ENCODE measurements around the gene WWC2.

Gene WWC2

DNA sequence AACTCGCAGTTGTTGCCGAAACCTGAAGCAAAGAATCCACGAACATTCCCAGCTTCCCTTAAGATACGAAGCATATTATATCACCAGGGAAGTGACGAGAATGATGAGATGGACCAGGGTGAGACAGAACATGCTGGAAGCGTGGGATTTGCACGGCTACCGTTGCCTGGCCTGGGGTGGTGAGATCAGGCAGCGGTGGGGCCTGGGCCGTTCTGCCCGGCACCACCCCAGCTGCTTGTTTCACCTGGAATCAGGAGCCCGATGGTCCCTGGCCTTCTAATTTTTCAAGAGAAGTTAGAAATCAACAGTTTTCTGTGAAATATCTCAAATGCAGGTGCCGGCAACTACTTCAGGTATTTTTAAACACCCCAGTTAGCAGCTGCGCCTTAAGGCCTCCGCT is 215.3 kb downstream of the WWC2 start:
- TF ChIP-seq TAF1 (IDR thresholded peaks at IDR 0.05; ENCODE audit: low read depth) (no peak), FOXM1 (IDR thresholded peaks at IDR 0.05; ENCODE audit: borderline replicate concordance, low read depth) (no peak), YY1 (IDR thresholded peaks at IDR 0.05; ENCODE audit: low read depth) (no peak), EP300 (IDR thresholded peaks at IDR 0.05; ENCODE audit: borderline replicate concordance) (no peak), CREB1 (IDR thresholded peaks at IDR 0.05; ENCODE audit: low read depth) (no peak), RAD21 (IDR thresholded peaks at IDR 0.05; ENCODE audit: low read depth) (no peak), EGR1 (IDR thresholded peaks at IDR 0.05) (no peak)
- TF ChIP-seq, protein P1, sequence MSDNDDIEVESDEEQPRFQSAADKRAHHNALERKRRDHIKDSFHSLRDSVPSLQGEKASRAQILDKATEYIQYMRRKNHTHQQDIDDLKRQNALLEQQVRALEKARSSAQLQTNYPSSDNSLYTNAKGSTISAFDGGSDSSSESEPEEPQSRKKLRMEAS (IDR thresholded peaks at IDR 0.05) = no peak

DNA sequence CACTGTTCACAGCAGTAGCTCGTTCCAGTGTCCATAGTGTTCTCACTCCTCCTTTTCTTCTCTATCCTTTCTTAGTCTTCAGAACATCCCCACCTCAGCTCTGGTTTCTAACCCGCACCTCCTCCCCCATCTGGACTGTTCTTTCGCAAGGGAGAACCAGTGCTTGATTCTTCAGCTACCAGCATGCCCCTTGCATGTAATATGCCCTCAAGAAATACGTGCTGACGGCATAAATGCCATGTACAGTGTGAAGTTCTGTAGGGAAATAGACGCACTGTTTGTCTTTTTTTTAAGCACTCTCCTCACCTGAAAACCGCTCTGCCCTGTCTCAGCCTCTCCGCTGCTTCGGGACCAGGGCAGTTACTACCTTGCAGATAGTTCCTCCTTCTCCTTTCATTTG is 215.7 kb downstream of the WWC2 start:
- TF ChIP-seq YY1 (IDR thresholded peaks at IDR 0.05; ENCODE audit: low read depth) (no peak), CEBPB (IDR thresholded peaks at IDR 0.05) (no peak), CREB1 (IDR thresholded peaks at IDR 0.05; ENCODE audit: low read depth) (no peak), TAF1 (IDR thresholded peaks at IDR 0.05; ENCODE audit: low read depth) (no peak), FOXM1 (IDR thresholded peaks at IDR 0.05; ENCODE audit: borderline replicate concordance, low read depth) (no peak), NFIC (IDR thresholded peaks at IDR 0.05) (no peak), ZBTB7A (IDR thresholded peaks at IDR 0.05; ENCODE audit: low read depth) (no peak), EP300 (IDR thresholded peaks at IDR 0.05; ENCODE audit: borderline replicate concordance) (no peak), TCF12 (IDR thresholded peaks at IDR 0.05; ENCODE audit: low read depth) (no peak), RAD21 (IDR thresholded peaks at IDR 0.05; ENCODE audit: low read depth) (no peak), TEAD4 (IDR thresholded peaks at IDR 0.05) (no peak)
- TF ChIP-seq, protein P2, sequence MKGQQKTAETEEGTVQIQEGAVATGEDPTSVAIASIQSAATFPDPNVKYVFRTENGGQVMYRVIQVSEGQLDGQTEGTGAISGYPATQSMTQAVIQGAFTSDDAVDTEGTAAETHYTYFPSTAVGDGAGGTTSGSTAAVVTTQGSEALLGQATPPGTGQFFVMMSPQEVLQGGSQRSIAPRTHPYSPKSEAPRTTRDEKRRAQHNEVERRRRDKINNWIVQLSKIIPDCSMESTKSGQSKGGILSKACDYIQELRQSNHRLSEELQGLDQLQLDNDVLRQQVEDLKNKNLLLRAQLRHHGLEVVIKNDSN (IDR thresholded peaks at IDR 0.05) = no peak
- TF ChIP-seq, protein P1 (IDR thresholded peaks at IDR 0.05) = no peak

DNA sequence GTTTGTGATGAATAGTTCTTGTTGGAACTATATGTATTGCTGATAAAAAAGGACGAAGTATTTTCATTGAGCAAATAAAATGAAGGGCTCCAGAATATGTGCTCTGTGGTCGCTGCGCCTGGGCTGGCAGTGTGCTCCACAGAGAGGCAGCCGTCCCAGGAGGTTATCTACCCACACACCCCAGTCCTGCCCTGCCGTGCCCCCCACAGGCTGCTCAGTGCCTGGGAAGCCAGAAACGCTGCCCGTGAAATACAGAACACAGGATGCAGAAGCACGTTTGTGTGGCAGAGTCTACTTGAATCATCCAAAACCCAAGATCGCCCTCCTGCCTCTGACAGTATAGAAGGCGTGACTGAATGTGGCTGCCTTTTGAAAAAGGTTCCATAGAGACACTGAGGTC is 219.6 kb downstream of the WWC2 start:
- TF ChIP-seq, protein P3, sequence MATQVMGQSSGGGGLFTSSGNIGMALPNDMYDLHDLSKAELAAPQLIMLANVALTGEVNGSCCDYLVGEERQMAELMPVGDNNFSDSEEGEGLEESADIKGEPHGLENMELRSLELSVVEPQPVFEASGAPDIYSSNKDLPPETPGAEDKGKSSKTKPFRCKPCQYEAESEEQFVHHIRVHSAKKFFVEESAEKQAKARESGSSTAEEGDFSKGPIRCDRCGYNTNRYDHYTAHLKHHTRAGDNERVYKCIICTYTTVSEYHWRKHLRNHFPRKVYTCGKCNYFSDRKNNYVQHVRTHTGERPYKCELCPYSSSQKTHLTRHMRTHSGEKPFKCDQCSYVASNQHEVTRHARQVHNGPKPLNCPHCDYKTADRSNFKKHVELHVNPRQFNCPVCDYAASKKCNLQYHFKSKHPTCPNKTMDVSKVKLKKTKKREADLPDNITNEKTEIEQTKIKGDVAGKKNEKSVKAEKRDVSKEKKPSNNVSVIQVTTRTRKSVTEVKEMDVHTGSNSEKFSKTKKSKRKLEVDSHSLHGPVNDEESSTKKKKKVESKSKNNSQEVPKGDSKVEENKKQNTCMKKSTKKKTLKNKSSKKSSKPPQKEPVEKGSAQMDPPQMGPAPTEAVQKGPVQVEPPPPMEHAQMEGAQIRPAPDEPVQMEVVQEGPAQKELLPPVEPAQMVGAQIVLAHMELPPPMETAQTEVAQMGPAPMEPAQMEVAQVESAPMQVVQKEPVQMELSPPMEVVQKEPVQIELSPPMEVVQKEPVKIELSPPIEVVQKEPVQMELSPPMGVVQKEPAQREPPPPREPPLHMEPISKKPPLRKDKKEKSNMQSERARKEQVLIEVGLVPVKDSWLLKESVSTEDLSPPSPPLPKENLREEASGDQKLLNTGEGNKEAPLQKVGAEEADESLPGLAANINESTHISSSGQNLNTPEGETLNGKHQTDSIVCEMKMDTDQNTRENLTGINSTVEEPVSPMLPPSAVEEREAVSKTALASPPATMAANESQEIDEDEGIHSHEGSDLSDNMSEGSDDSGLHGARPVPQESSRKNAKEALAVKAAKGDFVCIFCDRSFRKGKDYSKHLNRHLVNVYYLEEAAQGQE (IDR thresholded peaks at IDR 0.05; ENCODE audit: low read depth) = no peak
- TF ChIP-seq TAF1 (IDR thresholded peaks at IDR 0.05; ENCODE audit: low read depth) = no peak
- TF ChIP-seq TEAD4 (IDR thresholded peaks at IDR 0.05) = no peak
- TF ChIP-seq RAD21 (IDR thresholded peaks at IDR 0.05; ENCODE audit: low read depth) = no peak
- no peak for TF ChIP-seq CEBPB (IDR thresholded peaks at IDR 0.05)
- no peak for TF ChIP-seq YY1 (IDR thresholded peaks at IDR 0.05; ENCODE audit: low read depth)
- TF ChIP-seq FOXM1 (IDR thresholded peaks at IDR 0.05; ENCODE audit: borderline replicate concordance, low read depth) = no peak
- no peak for TF ChIP-seq TCF12 (IDR thresholded peaks at IDR 0.05; ENCODE audit: low read depth)
- TF ChIP-seq, protein P1 (IDR thresholded peaks at IDR 0.05) = no peak

DNA sequence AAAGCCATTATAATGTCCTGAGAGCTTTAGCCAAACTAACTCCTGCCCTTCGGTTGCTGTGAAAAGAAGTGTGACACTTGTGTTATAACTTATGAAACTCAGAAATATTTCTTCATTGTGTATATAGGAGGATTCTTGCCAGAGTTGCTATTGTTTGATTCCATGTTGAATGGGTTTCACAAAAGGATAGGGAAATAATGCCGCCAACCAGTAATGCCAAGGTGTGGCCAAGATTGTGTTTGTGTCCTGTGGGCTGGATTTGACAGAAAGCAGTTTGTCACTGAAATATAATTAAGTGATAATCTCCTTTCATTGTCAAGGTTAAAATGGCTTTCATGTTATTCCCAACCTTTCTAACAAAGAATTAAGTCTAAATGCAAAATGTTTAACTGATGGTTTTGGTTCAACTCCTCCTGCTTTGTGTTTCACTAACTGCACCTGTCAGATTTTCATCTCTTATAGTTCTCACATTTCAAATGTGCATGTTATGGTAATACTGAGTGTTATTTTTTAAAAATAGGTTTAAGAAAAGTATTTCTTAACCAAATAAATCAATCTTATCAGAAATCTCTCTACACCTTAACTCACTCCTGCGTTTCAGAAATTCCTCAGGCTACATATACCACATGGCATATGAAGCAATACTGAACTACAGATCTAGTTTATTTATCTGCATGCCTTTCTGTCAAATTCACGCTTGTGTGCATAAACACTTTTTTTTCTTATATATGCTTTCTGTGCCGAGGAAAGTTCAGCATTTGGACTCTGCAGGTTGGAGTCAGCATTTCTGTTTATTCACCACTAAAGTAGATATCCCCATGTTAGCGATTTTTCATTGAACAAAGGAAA is 221.4 kb downstream of the WWC2 start, which contains the start of gene CLDN22:
Gene CLDN22, minus strand, starts transcription at position 66 of the 849 bp plus-strand sequence. Its CDS starts 58 bp downstream, at position 8.
- TF ChIP-seq, protein P2 (IDR thresholded peaks at IDR 0.05) = no peak
- no peak for TF ChIP-seq CREB1 (IDR thresholded peaks at IDR 0.05; ENCODE audit: low read depth)

DNA sequence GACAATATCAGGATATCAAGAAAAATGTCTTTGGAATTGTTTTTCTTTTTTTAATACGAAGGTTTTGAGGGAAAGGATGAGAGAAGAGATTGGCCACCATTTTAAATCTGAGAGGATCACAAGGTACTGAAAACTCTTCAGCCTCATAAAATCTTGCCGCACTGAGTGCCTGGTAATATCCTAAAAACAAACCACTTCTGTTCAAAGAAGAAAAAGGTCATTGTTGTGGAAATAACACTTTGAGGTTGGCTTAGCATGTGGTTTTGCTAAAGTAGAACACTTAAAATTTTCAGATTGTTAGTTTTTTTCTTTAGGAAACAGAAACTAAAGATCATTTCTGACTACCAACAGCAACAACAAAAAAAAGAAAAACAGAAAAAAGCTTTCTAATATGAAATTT is 222.0 kb downstream of the WWC2 start:
- TF ChIP-seq, protein P2 (IDR thresholded peaks at IDR 0.05) = no peak
- TF ChIP-seq, protein P1 (IDR thresholded peaks at IDR 0.05) = no peak
- TF ChIP-seq TAF1 (IDR thresholded peaks at IDR 0.05; ENCODE audit: low read depth) = no peak
- TF ChIP-seq, protein P3 (IDR thresholded peaks at IDR 0.05; ENCODE audit: low read depth) = no peak

All from Ishikawa (cell line).